T-helper 2 cell treated with Interferon-gamma antibody and Interleukin-4, amounts not matched to agents 5 μg/mL and 100 μg/mL, for 36 hours (primary cell): ENCODE measurements around the gene ECHDC1.

Experiments used
- DNase-seq: peaks from one replicate; pipeline ENCODE4 v3.0.0; 2021; ENCODE audit warnings: low spot score
- H3K27ac Mint-ChIP-seq: one replicate; pipeline ENCODE4 v1.8.0; 2021; ENCODE audit warnings: mild to moderate bottlenecking, mixed read lengths
- H3K27me3 Mint-ChIP-seq: one replicate; pipeline ENCODE4 v1.8.0; 2021; ENCODE audit warnings: low read depth, mixed read lengths
- H3K36me3 Mint-ChIP-seq: one replicate; pipeline ENCODE4 v1.8.0; 2021; ENCODE audit warnings: low read depth, mixed read lengths
- H3K4me1 Mint-ChIP-seq: one replicate; pipeline ENCODE4 v1.8.0; 2021; ENCODE audit warnings: low read depth, mixed read lengths
- H3K4me3 Mint-ChIP-seq: one replicate; pipeline ENCODE4 v1.8.0; 2022; ENCODE audit warnings: mild to moderate bottlenecking, moderate library complexity, mixed read lengths
- H3K9me3 Mint-ChIP-seq: one replicate; pipeline ENCODE4 v1.8.0; 2021; ENCODE audit warnings: mixed read lengths

The ECHDC1 gene

GRCh38 chr6:127288705-127289104 is 54.7 kb downstream of the ECHDC1 start:
- Mint-ChIP-seq H3K27ac (no peak overlapping the region), H3K4me1 (peaks cover 25% of the 10 kb centered on the region), H3K9me3 (no peaks in the 10 kb centered on the region), H3K36me3 (peaks cover 54% of the 10 kb centered on the region), H3K4me3 (no peak overlapping the region), H3K27me3 (no peaks in the 10 kb centered on the region)
- DNase-seq = no peak

DNA sequence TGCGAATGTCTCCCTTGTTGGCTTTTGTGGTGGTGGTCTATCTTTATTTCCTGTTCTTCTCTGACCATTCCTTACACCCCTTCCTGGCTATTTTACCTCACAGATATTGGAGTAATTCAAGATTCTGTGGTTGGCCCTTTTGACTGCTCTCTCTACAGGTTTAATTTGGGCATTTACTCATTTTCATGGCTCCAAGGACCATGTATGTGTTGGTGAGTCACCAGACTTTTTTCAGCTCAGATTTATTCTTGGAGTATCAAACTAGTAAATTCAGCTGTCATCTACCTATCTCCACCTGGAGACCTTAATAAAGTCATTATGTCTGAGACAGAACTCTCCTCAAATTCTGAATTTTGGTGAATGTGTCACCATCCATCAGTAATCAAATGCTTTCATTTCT is 61.2 kb downstream of the ECHDC1 start:
- no peak for DNase-seq
- H3K27ac Mint-ChIP-seq = no peak overlapping the region
- no peaks in the 10 kb centered on the region for H3K9me3 Mint-ChIP-seq
- no peak overlapping the region for H3K4me3 Mint-ChIP-seq
- H3K36me3 Mint-ChIP-seq = peaks cover 39% of the 10 kb centered on the region
- H3K4me1 Mint-ChIP-seq = peaks cover 2% of the 10 kb centered on the region
- H3K27me3 Mint-ChIP-seq = no peaks in the 10 kb centered on the region

DNA sequence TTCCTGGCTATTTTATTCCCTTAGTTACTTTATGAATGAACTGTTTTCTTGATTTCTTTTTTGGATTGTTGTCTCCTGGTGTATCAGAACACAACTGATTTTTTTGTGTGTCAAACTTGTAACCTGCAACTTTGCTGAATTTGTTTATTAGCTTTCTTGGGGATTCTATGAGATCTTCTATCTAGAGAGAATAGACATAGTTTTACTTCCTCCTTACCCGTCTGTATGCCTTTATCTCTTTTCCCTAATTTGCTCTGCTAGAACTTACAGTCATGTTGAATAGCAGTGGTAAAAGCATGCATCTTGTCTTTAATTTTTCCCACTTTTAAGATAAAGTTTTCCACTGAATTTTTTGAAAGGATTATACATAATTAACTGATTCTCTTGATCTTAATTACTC is 63.6 kb downstream of the ECHDC1 start:
- Mint-ChIP-seq H3K27me3 (no peaks in the 10 kb centered on the region), H3K36me3 (peaks cover 21% of the 10 kb centered on the region), H3K4me1 (peaks cover 4% of the 10 kb centered on the region), H3K9me3 (no peaks in the 10 kb centered on the region), H3K27ac (no peak overlapping the region), H3K4me3 (no peak overlapping the region)
- no peak for DNase-seq

DNA sequence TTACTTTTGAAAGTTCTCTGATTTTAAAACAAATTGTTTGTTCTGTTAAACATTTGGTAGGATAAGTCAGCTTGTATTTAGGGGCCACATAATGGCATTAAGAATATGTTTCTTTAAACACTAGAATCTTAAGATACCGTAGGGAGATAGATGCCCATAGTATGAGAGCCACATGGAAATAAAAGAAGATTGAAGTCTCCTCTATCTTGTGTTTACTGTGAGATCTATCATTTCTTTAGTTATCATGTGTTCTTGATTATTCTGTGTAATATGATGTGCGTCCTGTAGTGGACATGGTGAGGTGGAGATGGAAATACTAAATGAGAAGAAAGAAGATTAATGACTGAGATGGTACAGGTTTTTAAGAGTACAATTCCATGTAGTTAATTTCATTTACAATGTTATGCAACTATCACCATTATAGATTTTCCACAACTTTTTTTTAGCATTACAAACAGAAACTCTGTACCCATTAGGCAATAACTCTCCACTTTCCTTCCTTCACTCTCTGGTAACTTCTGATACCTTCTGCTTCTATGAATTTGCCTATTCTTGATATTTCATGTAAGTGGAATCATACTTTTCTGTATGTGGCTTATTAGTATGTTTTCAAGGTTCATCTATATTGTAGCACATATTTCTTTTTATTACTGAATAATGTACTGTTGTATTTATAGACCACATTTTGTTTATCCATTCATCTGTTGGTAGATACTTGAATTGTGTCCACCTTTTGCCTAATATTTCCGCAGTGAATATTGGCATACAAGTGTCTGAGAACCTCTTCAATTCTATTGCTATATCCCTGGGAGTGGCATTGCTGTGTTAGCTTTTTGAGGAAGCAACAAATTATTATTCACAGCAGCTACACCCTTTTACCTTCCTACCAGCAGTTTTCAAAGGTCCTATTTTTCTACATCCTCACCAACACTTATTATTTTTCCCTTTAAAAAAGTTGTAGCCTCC is 65.2 kb downstream of the ECHDC1 start:
- DNase-seq = no peak
- Mint-ChIP-seq H3K27me3 (no peaks in the 10 kb centered on the region), H3K4me1 (peaks cover 10% of the 10 kb centered on the region), H3K27ac (no peak overlapping the region), H3K4me3 (no peak overlapping the region), H3K9me3 (no peaks in the 10 kb centered on the region), H3K36me3 (peaks cover 14% of the 10 kb centered on the region)

DNA sequence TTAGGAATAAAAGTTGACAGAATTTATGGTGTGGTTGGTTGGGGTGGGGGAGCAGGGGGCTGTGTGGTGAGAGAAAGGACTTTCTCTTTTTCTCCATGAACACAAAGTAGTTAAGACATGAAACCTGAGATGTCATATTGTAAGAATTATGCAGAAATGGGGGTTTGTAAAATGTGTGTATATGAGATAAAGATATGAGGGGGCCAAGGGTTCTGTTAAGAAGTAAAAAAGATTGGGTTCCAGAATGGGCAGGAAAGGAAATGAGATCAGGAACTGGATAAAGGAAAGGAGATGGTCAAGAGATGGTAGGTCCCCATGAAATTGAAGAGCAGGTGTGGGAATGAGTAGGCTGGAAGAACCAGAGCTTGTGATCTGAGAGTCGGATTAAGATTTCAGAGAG is 67.1 kb downstream of the ECHDC1 start:
- H3K36me3 Mint-ChIP-seq = peaks cover 5% of the 10 kb centered on the region
- H3K27ac Mint-ChIP-seq = no peak overlapping the region
- H3K27me3 Mint-ChIP-seq = no peaks in the 10 kb centered on the region
- peaks cover 13% of the 10 kb centered on the region for H3K4me1 Mint-ChIP-seq
- DNase-seq = no peak
- H3K4me3 Mint-ChIP-seq = no peak overlapping the region
- no peaks in the 10 kb centered on the region for H3K9me3 Mint-ChIP-seq

- H3K27me3 Mint-ChIP-seq = no peaks in the 10 kb centered on the region
- DNase-seq = no peak
- H3K36me3 Mint-ChIP-seq = peaks cover 7% of the 10 kb centered on the region
- H3K9me3 Mint-ChIP-seq = no peaks in the 10 kb centered on the region
- peaks cover 29% of the 10 kb centered on the region for H3K4me1 Mint-ChIP-seq
- no peak overlapping the region for H3K4me3 Mint-ChIP-seq
- H3K27ac Mint-ChIP-seq = no peak overlapping the region
Measured at GRCh38 chr6:127273499-127273898, 69.9 kb downstream of the ECHDC1 start.

DNA sequence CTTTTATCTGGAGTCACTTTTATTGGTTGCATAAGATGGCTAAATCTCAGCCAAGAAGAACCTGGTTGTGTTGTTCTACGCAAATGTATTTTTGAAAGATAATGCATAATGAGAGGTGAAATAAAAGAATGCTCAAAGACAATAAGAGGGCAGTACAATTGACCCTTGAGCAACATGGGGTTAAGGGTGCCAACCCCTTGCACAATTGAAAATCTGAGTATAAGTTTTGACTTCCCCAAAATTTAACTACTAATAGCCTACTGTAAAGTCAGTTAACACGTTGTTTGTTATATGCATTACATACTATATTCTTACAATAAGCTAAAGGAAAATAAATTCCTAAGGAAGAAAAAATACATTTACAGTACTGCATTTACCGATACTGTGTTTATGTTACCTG is 70.8 kb downstream of the ECHDC1 start:
- DNase-seq = no peak
- H3K4me1 Mint-ChIP-seq = peaks cover 37% of the 10 kb centered on the region
- no peaks in the 10 kb centered on the region for H3K27me3 Mint-ChIP-seq
- H3K4me3 Mint-ChIP-seq = no peak overlapping the region
- H3K9me3 Mint-ChIP-seq = no peaks in the 10 kb centered on the region
- H3K36me3 Mint-ChIP-seq = peaks cover 7% of the 10 kb centered on the region
- H3K27ac Mint-ChIP-seq = no peak overlapping the region

DNA sequence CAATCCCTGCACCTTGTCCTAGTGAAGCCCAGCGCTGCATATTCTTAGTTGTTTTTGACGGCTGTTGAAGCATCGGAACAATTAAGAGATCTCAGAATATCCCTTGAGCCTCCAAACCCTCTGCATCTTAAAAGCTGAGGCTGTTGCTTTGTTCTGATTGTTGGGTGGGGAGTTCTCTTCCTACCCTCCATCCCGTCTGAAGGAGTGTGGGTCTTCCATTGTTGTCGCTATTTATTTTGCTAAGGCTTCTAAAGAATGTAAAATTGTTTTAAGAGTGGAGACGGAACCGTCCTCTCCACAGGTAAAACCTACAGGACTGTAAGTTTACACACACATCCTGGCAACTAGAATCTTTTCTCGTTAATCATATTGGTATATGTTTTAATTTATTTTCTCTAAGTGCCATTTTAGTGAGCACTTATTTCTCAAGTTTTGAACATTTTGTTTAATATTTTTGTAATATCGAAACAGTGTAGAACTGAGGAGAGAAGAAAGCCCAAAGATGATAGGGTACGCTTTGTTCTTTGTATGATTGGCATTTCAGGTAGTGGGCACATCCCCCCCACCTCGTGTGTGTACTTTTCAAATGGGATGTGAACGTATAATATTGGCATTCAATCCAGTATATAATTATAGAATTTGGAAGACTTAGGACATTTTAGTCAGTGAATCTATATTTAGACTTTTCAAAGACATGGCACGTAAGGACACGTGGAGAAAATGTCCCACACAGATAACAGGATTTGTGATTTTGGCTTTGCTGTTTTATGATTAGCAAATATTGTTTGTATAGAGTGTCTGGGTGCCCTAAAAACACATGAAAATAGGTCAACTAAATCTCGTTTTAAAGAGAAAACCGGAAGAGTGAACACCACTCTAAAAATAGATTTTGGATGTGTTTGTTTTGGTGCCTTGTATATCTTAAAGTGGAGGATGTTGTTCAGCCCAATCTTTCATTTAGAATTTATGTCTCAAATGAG is 75.5 kb downstream of the ECHDC1 start:
- H3K27ac Mint-ChIP-seq = peak overlapping the region; percentile 99
- no peak for DNase-seq
- peaks cover 12% of the 10 kb centered on the region for H3K27me3 Mint-ChIP-seq

DNA sequence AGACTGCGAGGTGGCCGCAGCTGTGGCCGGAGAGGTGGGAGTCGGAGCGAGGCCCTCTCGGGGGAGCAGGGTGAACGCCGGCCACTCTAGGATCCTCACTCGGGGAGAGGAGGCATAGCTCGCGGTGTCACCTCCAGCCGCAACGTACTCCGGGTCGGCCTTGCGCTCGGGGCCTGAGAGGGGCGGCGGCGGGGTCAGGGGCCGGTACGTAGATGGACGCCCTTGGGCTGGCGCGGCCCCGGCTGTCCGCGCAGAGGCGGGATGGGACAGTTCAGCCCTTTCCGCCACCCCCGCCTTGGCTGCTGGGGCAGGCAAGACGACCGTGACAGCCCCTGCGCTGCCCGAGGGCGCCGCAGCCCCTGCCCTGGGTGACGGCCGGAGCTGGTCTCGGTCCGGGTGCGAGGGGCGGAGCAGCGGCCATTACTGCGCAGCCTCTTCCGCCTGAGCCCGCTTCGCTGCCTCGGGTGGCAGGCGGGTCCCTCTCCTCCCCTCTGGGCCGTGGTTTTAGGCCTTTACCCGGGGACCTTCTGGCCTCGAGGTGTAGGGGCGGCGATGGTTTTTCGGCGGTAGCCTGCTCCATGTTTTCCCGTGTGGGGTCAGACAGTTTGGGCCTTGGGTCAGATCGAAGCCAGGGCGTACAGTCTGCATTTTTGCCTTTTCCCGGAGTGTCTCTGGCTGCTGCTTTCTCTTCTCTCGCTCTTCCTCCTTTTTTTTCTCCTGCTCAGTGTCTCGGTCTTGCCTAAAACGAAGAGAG is 76.3 kb downstream of the ECHDC1 start:
- peak; percentile 68 for DNase-seq
- H3K4me1 Mint-ChIP-seq = peaks cover 36% of the 10 kb centered on the region
- peak overlapping the region; percentile 100 for H3K4me3 Mint-ChIP-seq
- H3K9me3 Mint-ChIP-seq = no peaks in the 10 kb centered on the region
- H3K36me3 Mint-ChIP-seq = peaks cover 8% of the 10 kb centered on the region
- peak overlapping the region; percentile 100 for H3K27ac Mint-ChIP-seq
- peaks cover 14% of the 10 kb centered on the region for H3K27me3 Mint-ChIP-seq

More for the DNA sequence above, 75.5 kb downstream of the ECHDC1 start:
- peaks cover 10% of the 10 kb centered on the region for H3K36me3 Mint-ChIP-seq
- H3K4me1 Mint-ChIP-seq = peaks cover 38% of the 10 kb centered on the region
- H3K4me3 Mint-ChIP-seq = peak overlapping the region; percentile 99
- H3K9me3 Mint-ChIP-seq = no peaks in the 10 kb centered on the region

GRCh38 chr6:127266178-127266891 is 77.1 kb downstream of the ECHDC1 start, which contains the start of gene RNF146:
TSS of gene RNF146 (plus strand) at chr6:127266864. CDS start at chr6:127280339, 13,475 bp downstream.
- peak; percentile 75 for DNase-seq
- Mint-ChIP-seq H3K9me3 (no peaks in the 10 kb centered on the region), H3K27me3 (peaks cover 15% of the 10 kb centered on the region), H3K27ac (peak within 1 kb of the TSS; percentile 100), H3K4me1 (peaks cover 35% of the 10 kb centered on the region), H3K4me3 (peak within 1 kb of the TSS; percentile 100), H3K36me3 (peaks cover 6% of the 10 kb centered on the region)

DNA sequence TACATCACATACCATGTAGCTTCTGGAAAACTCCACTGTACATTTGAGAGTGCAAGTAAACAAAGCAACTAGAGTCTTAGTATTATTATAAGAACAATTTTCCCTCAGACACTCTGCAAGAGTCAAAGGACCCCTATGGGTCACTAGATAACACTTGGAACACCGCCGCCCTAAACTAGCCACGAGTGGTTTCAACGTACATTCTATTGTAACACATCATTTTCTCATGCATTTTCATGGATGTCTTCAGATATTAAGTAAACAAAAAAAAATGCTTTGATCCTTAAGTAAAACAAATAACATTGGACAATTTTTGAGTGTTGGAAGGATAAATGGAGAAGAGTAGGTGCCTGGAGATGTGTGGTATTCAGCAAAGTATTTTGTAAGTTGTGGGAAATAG is 79.9 kb downstream of the ECHDC1 start:
- Mint-ChIP-seq H3K4me3 (no peak overlapping the region), H3K9me3 (no peaks in the 10 kb centered on the region), H3K27me3 (peaks cover 30% of the 10 kb centered on the region), H3K36me3 (peaks cover 2% of the 10 kb centered on the region), H3K4me1 (peaks cover 18% of the 10 kb centered on the region), H3K27ac (no peak overlapping the region)
- DNase-seq = no peak

DNA sequence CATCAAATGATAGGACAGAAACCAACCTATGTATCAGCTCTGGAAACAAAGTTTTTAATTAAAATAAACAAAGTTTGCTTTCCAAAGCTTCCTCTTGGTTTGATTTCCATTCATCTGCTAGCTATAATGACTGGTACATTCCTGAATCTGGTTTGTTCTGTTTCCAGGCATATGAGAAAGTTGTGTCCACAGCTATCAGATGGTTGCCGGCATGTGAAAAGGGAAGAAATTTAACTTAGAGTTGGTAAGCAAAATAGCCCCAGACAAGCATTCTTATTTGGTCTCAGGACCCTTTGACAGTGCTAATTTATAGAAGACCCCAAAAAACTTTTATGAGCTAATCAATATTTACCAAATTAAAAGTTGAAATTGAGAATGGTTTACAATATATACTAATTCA is 80.5 kb downstream of the ECHDC1 start:
- no peak for DNase-seq
- Mint-ChIP-seq H3K27me3 (peaks cover 31% of the 10 kb centered on the region), H3K9me3 (no peaks in the 10 kb centered on the region), H3K4me3 (no peak overlapping the region), H3K4me1 (peaks cover 14% of the 10 kb centered on the region), H3K36me3 (peaks cover 2% of the 10 kb centered on the region), H3K27ac (no peak overlapping the region)

GRCh38 chr6:127255286-127255685 is 88.1 kb downstream of the ECHDC1 start:
- Mint-ChIP-seq H3K9me3 (no peaks in the 10 kb centered on the region), H3K4me1 (no peaks in the 10 kb centered on the region), H3K27me3 (peaks cover 17% of the 10 kb centered on the region), H3K4me3 (no peak overlapping the region), H3K36me3 (no peaks in the 10 kb centered on the region), H3K27ac (no peak overlapping the region)
- no peak for DNase-seq
